H1 (cell line): Measurements from ENCODE around the gene CAMK2G. TPM values are rescaled to one million over a fixed set of nuclear protein-coding genes. Genes with fewer than 3 reads are reported as not detected.

Experiments
- CTCF ChIA-PET: fragments of 300-600 bp; sonication (Branson Sonifier 250); formaldehyde crosslinking; loops from one replicate; lab custom pipeline; 2021; ENCODE audit not compliant: partially characterized antibody; lab: Charles Lee
- POLR2A ChIA-PET: fragments of 300-600 bp; sonication (Branson Sonifier 250); formaldehyde crosslinking; loops from one replicate; lab custom pipeline; 2021; ENCODE audit warnings: inconsistent platforms; ENCODE audit not compliant: partially characterized antibody; lab: Charles Lee
- DNase-seq, 2 experiments: peaks; one replicate each; pipeline versions ENCODE4 v3.0.0 to v3.0.0-alpha.2; 2010 to 2022; ENCODE audit warnings: low spot score in 2 of 2, low read depth in 1 of 2, mixed read lengths in 1 of 2
- FAIRE-seq: peaks from 2 replicates; lab custom pipeline; 2011; peaks lifted over from hg19 to GRCh38; lab: Jason Lieb, UNC
- H2AFZ ChIP-seq: 2 replicates; pipeline ENCODE4 v1.8.1; 2012; ENCODE audit warnings: low read length, inconsistent platforms
- H2AK5ac ChIP-seq: 2 replicates; pipeline ENCODE4 v1.6.1; 2013; ENCODE audit warnings: low read depth, low read length
- H2BK120ac ChIP-seq: replicated peaks from 2 replicates; pipeline ENCODE3; 2013; ENCODE audit warnings: low read depth, low read length, inconsistent platforms
- H2BK12ac ChIP-seq: 2 replicates; pipeline ENCODE4 v1.6.1; 2013; ENCODE audit warnings: low read depth, low read length
- H2BK15ac ChIP-seq: 2 replicates; pipeline ENCODE4 v1.6.1; 2013; ENCODE audit warnings: low read length
- H2BK20ac ChIP-seq: 2 replicates; pipeline ENCODE4 v1.6.1; 2013; ENCODE audit warnings: low read length
- H2BK5ac ChIP-seq: 2 replicates; pipeline ENCODE4 v1.6.1; 2013; ENCODE audit warnings: low read depth, low read length
- H3K14ac ChIP-seq: 2 replicates; pipeline ENCODE4 v1.6.1; 2013; ENCODE audit warnings: inconsistent platforms; ENCODE audit not compliant: insufficient read length
- H3K18ac ChIP-seq: 2 replicates; pipeline ENCODE4 v1.6.1; 2013; ENCODE audit warnings: low read length; ENCODE audit errors: extremely low read depth
- H3K23ac ChIP-seq: 2 replicates; pipeline ENCODE4 v1.6.1; 2013; ENCODE audit warnings: inconsistent platforms; ENCODE audit not compliant: insufficient read length
- H3K23me2 ChIP-seq: 2 replicates; pipeline ENCODE4 v1.6.1; 2013; ENCODE audit warnings: low read depth, low read length
- H3K27ac ChIP-seq: 2 replicates; pipeline ENCODE4 v1.6.1; 2011; ENCODE audit warnings: low read depth, low read length, inconsistent platforms
- H3K27me3 ChIP-seq, 4 experiments: replicated peaks in 1 of 4; 1 replicate in 1 of 4; 2 replicates in 3 of 4; pipeline versions ENCODE4 v1.6.1 to v1.8.1; 2011 to 2013; ENCODE audit warnings: low read length in 3 of 4, mild to moderate bottlenecking in 3 of 4, inconsistent platforms in 2 of 4, mixed read lengths in 2 of 4, moderate library complexity in 1 of 4; ENCODE audit not compliant: control insufficient read depth in 3 of 4, insufficient read depth in 3 of 4; ENCODE audit errors: extremely low read depth in 1 of 4
- H3K36me3 ChIP-seq, 4 experiments: 2 replicates each; pipeline versions ENCODE4 v1.6.1 to v1.8.1; 2011 to 2013; ENCODE audit warnings: mild to moderate bottlenecking in 4 of 4, low read length in 3 of 4, moderate library complexity in 2 of 4, control low read depth in 1 of 4, inconsistent platforms in 1 of 4; ENCODE audit not compliant: insufficient read depth in 4 of 4, control insufficient read depth in 2 of 4
- H3K4ac ChIP-seq: replicated peaks from 2 replicates; pipeline ENCODE3; 2013; ENCODE audit warnings: low read length, low read depth, mixed read lengths, inconsistent platforms; ENCODE audit not compliant: insufficient read length
- H3K4me1 ChIP-seq, 4 experiments: replicated peaks in 1 of 4; 1 replicate in 1 of 4; 2 replicates in 3 of 4; pipeline versions ENCODE4 v1.6.1 to v1.8.1; 2011 to 2013; ENCODE audit warnings: low read length in 3 of 4, inconsistent platforms in 2 of 4, mixed read lengths in 1 of 4; ENCODE audit not compliant: insufficient read depth in 4 of 4, control insufficient read depth in 3 of 4
- H3K4me2 ChIP-seq, 2 experiments: 2 replicates each; pipeline versions ENCODE4 v1.6.1 to v1.8.1; 2011 to 2013; ENCODE audit warnings: low read depth in 2 of 2, low read length in 2 of 2, control low read depth in 1 of 2, inconsistent platforms in 1 of 2, mild to moderate bottlenecking in 1 of 2; ENCODE audit not compliant: insufficient read depth in 1 of 2
- H3K4me3 ChIP-seq, 4 experiments: fragments of 200-600, 300-600 bp in 1 of 4; sonication (generic), shearing (Covaris generic), sonication (Bioruptor Twin) in 1 of 4; 2 replicates each; pipeline versions ENCODE4 v1.5.1 to v1.8.1; 2011 to 2016; ENCODE audit warnings: low read length in 4 of 4, low read depth in 3 of 4, control low read depth in 2 of 4, inconsistent platforms in 2 of 4, mild to moderate bottlenecking in 2 of 4, mixed read lengths in 1 of 4, moderate library complexity in 1 of 4; ENCODE audit not compliant: insufficient read depth in 2 of 4; ENCODE audit errors: extremely low read depth in 1 of 4
- H3K56ac ChIP-seq: replicated peaks from 2 replicates; pipeline ENCODE3; 2013; ENCODE audit warnings: low read depth, mild to moderate bottlenecking, mixed read lengths, low read length, inconsistent platforms; ENCODE audit not compliant: insufficient read length
- H3K79me1 ChIP-seq: 2 replicates; pipeline ENCODE4 v1.6.1; 2013; ENCODE audit warnings: low read depth, low read length, control low read depth
- H3K79me2 ChIP-seq, 2 experiments: 2 replicates each; pipeline versions ENCODE4 v1.6.1 to v1.8.1; 2012 to 2013; ENCODE audit warnings: low read length in 2 of 2, mild to moderate bottlenecking in 2 of 2, inconsistent platforms in 1 of 2; ENCODE audit not compliant: insufficient read depth in 2 of 2, control insufficient read depth in 1 of 2
- H3K9ac ChIP-seq, 4 experiments: replicated peaks in 1 of 4; 1 replicate in 1 of 4; 2 replicates in 3 of 4; pipeline versions ENCODE4 v1.6.1 to v1.8.1; 2011 to 2013; ENCODE audit warnings: low read depth in 3 of 4, low read length in 3 of 4, control low read depth in 2 of 4, mild to moderate bottlenecking in 2 of 4, moderate library complexity in 2 of 4, inconsistent platforms in 1 of 4; ENCODE audit errors: extremely low read depth in 1 of 4
- H3K9me3 ChIP-seq, 2 experiments: 2 replicates each; pipeline versions ENCODE4 v1.6.1 to v1.8.1; 2012 to 2013; ENCODE audit warnings: mild to moderate bottlenecking in 2 of 2, moderate library complexity in 2 of 2, control low read depth in 1 of 2, inconsistent platforms in 1 of 2, low read depth in 1 of 2, low read length in 1 of 2, mixed read lengths in 1 of 2; ENCODE audit not compliant: insufficient read depth in 2 of 2
- H4K20me1 ChIP-seq, 2 experiments: replicated peaks in 1 of 2; 2 replicates each; pipeline versions ENCODE3 to v1.8.1; 2011 to 2013; ENCODE audit warnings: inconsistent platforms in 2 of 2, low read length in 2 of 2, mild to moderate bottlenecking in 1 of 2; ENCODE audit not compliant: insufficient read depth in 2 of 2, control insufficient read depth in 1 of 2
- H4K5ac ChIP-seq: 2 replicates; pipeline ENCODE4 v1.6.1; 2013; ENCODE audit warnings: low read length, low read depth, mixed read lengths, inconsistent platforms; ENCODE audit not compliant: insufficient read length
- H4K8ac ChIP-seq: 2 replicates; pipeline ENCODE4 v1.8.0; 2013; ENCODE audit warnings: mild to moderate bottlenecking, moderate library complexity, low read length, inconsistent platforms; ENCODE audit not compliant: insufficient read depth; ENCODE audit errors: extremely low read depth
- H4K91ac ChIP-seq: replicated peaks from 2 replicates; pipeline ENCODE3; 2013; ENCODE audit warnings: low read length, mixed read lengths, inconsistent platforms; ENCODE audit not compliant: insufficient read length
- CBX8 ChIP-seq: fragments of 300-800, 300-1000 bp; sonication (generic); IDR thresholded peaks from 2 replicates; pipeline ENCODE4 v1.7.1; 2016; ENCODE audit warnings: low read depth, low read length, borderline replicate concordance
- GTF2F1 ChIP-seq: IDR thresholded peaks from 2 replicates; pipeline ENCODE4 v1.6.1; 2012; ENCODE audit warnings: low read depth, low read length, improper control_type of control experiment, borderline replicate concordance
- KDM5A ChIP-seq: fragments of 200-600 bp; IDR thresholded peaks from 2 replicates; pipeline ENCODE4 v1.7.1; 2012; ENCODE audit warnings: mild to moderate bottlenecking, low read length, inconsistent platforms, mixed read lengths
- PHF8 ChIP-seq: fragments of 200-600 bp; sonication (generic); conservative IDR thresholded peaks from 2 replicates; pipeline ENCODE4 v1.7.1; 2012; ENCODE audit warnings: low read depth, mild to moderate bottlenecking, inconsistent platforms, low read length, moderate library complexity
- POLR2A ChIP-seq, 2 experiments: IDR thresholded peaks; 1 replicate in 1 of 2; 2 replicates in 1 of 2; pipeline ENCODE4 v1.6.1; 2011; ENCODE audit warnings: low read depth in 2 of 2, low read length in 2 of 2, mild to moderate bottlenecking in 2 of 2; ENCODE audit errors: control extremely low read depth in 1 of 2
- RBBP5 ChIP-seq: IDR thresholded peaks from 2 replicates; pipeline ENCODE4 v1.7.1; 2012; ENCODE audit warnings: low read depth, mild to moderate bottlenecking, inconsistent platforms, low read length, moderate library complexity, borderline replicate concordance
- SIN3A ChIP-seq, 2 experiments: IDR thresholded peaks in 1 of 2; conservative IDR thresholded peaks in 1 of 2; 2 replicates each; pipeline ENCODE4 v1.6.1; 2011 to 2012; ENCODE audit warnings: low read length in 2 of 2, improper control_type of control experiment in 1 of 2, low read depth in 1 of 2, mild to moderate bottlenecking in 1 of 2
- SP1 ChIP-seq: IDR thresholded peaks from 2 replicates; pipeline ENCODE4 v1.6.1; 2011; ENCODE audit warnings: low read depth, low read length
- SUZ12 ChIP-seq: fragments of 200-600 bp; sonication (generic); IDR thresholded peaks from 2 replicates; pipeline ENCODE4 v1.6.1; 2012; ENCODE audit warnings: mild to moderate bottlenecking, inconsistent platforms, low read length, moderate library complexity, mixed read lengths
- TAF7 ChIP-seq: optimal IDR thresholded peaks from 2 replicates; pipeline ENCODE3; 2011; ENCODE audit warnings: low read depth, mild to moderate bottlenecking, inconsistent platforms, low read length, moderate library complexity, borderline replicate concordance
- TBP ChIP-seq: IDR thresholded peaks from 2 replicates; pipeline ENCODE4 v1.6.1; 2011; ENCODE audit warnings: low read depth, low read length, improper control_type of control experiment
- WGBS, 2 experiments: shearing (Covaris generic) in 1 of 2; methylation state at CpG; one replicate each; pipeline versions ENCODE4 v1.1.6 to v1.1.7; 2013 to 2015; ENCODE audit warnings: low lambda C conversion rate in 2 of 2, mixed read lengths in 2 of 2, inconsistent platforms in 1 of 2, low coverage in 1 of 2, missing lambda C conversion rate in 1 of 2; ENCODE audit not compliant: insufficient replicate concordance in 2 of 2, insufficient coverage in 1 of 2, insufficient read length in 1 of 2; ENCODE audit errors: extremely low coverage in 1 of 2, missing lambda C conversion rate in 1 of 2; 5-methylcytosine and 5-hydroxymethylcytosine counted together
- polyA plus RNA-seq, 7 experiments: library from polyadenylated mRNA; depleted of rRNA in 3 of 7; stranded (reverse) in 5 of 7; unstranded in 2 of 7; fragments of >200 nt in 5 of 7; fragments of 200-250 nt in 2 of 7; gene quantifications; 1 replicate in 5 of 7; 2 replicates in 1 of 7; 4 replicates in 1 of 7; pipeline versions ENCODE4 v1.2.1 to v1.2.3, GENCODE V29; 2011 to 2013; ENCODE audit warnings: missing spikeins in 2 of 7, mixed read lengths in 2 of 7
- total RNA-seq: library from RNA; stranded (reverse); fragmentation: NEBNext Ultra II Directional; extraction: Animal tissue kit (Norgen Biotek cat#: 25700); gene quantifications from 2 replicates; pipeline ENCODE4 v1.2.1, GENCODE V29; 2021

CAMK2G gene
- total and polyA plus RNA-seq, 2 of the 8 experiments (the other 6 are each of a cell fraction or from before 2014, with no cell fraction given) = 28.9 to 31.7 TPM

DNA sequence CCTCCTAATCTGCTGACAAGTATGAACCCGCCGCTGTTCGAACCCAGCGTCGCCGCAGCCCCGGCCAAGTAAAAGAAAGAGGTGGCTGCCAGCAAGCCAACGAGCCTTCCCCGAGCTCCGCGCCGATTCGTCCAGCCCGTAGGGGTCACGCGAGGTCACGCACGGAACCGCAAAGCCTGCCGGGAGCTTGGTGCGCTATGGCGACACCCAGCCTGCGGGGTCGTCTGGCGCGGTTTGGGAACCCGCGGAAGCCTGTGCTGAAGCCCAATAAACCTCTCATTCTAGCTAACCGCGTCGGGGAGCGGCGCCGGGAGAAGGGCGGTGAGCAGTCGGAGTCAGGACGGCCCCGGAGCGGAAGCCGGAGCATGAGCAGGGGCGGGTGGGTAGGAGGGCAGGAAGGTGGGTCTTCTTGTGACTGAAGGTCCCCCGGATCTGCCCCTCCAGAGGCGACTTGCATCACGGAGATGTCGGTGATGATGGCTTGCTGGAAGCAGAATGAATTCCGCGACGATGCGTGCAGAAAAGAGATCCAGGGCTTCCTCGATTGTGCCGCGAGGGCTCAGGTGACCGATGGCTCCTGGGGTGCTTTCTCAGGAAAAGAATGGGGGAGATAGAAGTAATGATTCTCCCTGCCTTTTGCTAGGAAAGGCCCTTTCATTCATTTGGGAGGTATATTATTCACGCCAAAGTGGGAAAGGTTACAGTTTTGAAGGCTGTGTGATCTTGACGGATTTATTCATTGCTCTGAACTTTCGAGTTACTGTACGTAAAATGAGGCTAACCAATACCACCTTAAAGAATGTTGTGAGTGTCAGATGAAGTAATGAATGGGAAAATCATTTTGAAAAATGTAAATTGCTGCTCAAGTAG is 92.2 kb downstream of the CAMK2G start, which contains the start of gene CHCHD1:
Gene CHCHD1, plus strand, starts transcription at position 170 of the 870 bp plus-strand sequence. Its CDS starts 28 bp downstream, at position 198.
- Histone ChIP-seq H3K9me3 (no peaks in the 10 kb centered on the region), H3K36me3 (peaks cover 0 to 27% (median 10%) of the 10 kb centered on the region in 4 experiments; a peak in 6 of 8 replicates), H4K20me1 (peaks cover 3 to 10% of the 10 kb centered on the region in 2 experiments), H3K23ac (no peak within 1 kb of the TSS), H2BK15ac (no peak within 1 kb of the TSS), H4K5ac (peak within 1 kb of the TSS; percentile 82), H4K8ac (peak within 1 kb of the TSS; percentile 95), H3K14ac (no peak within 1 kb of the TSS), H3K9ac (peak within 1 kb of the TSS; percentile 78 to 89 (median 80)), H3K79me1 (peaks cover 2% of the 10 kb centered on the region; the same call in 1 of the 2 replicates), H3K79me2 (peaks cover 6 to 41% of the 10 kb centered on the region in 2 experiments; a peak in 3 of 4 replicates), H2AK5ac (no peak within 1 kb of the TSS), H4K91ac (no peak within 1 kb of the TSS), H3K4me2 (peak within 1 kb of the TSS; percentile 70 to 98), H3K23me2 (peaks cover 9% of the 10 kb centered on the region), H2BK5ac (peak within 1 kb of the TSS; percentile 85), H2BK12ac (no peak within 1 kb of the TSS), H3K27me3 (no peaks in the 10 kb centered on the region), H2BK120ac (no peak within 1 kb of the TSS), H2BK20ac (no peak within 1 kb of the TSS), H3K18ac (peak within 1 kb of the TSS; percentile 95), H3K4me1 (peaks cover 2 to 4% (median 3%) of the 10 kb centered on the region in 4 experiments; a peak in 5 of 7 replicates), H3K56ac (peak within 1 kb of the TSS; percentile 87), H3K4ac (no peak within 1 kb of the TSS), H3K27ac (peak within 1 kb of the TSS; percentile 68), H3K4me3 (peak within 1 kb of the TSS; percentile 80 to 88 (median 84)), H2AFZ (no peak within 1 kb of the TSS)
- DNase-seq = peak; percentile 47 to 94
- FAIRE-seq = no peak
- POLR2A ChIA-PET = interaction anchor here (1.0 to 6.3 kb wide), 14 partner anchors 10 to 79 kb away, joined by 3 to 79 read pairs (median 4); partner anchors contain the start of gene SEC24C
- 2% methylated on average over 53 of the region's 57 CpGs; no CpG with 5 or more reads in 1 of the 2 experiments for WGBS, 2 experiments
- CTCF ChIA-PET = interaction anchor here (0.7 to 3.8 kb wide), 5 partner anchors 7 to 260 kb away, joined by 3 to 13 read pairs (median 4); a partner anchor contains a TSS
- TF ChIP-seq POLR2A (IDR thresholded peaks at IDR 0.05; ENCODE audit: control extremely low read depth in 1 of 2, low read depth in 2 of 2, low read length in 2 of 2) = peak in 1 of 2 experiments; percentile 93; a peak in 2 of 3 replicates
- peak; percentile 78; the same call in 1 of the 2 replicates for TF ChIP-seq RBBP5
- peak; percentile 25; the same call in 1 of the 2 replicates for TF ChIP-seq GTF2F1
- peak; percentile 78 for TF ChIP-seq TAF7
- peak; percentile 82 for TF ChIP-seq KDM5A
- peak; percentile 91 for TF ChIP-seq PHF8
- no peak for TF ChIP-seq SUZ12
- peak in 1 of 2 experiments; percentile 69; a peak in 2 of 4 replicates for TF ChIP-seq SIN3A (conservative IDR thresholded peaks at IDR 0.05 in 1 of 2, IDR thresholded peaks at IDR 0.05 in 1 of 2; ENCODE audit: low read depth in 1 of 2, low read length in 2 of 2)
- peak; percentile 83 for TF ChIP-seq TBP
- no peak for TF ChIP-seq SP1
- no peak for TF ChIP-seq CBX8
